Caco-2 (cell line): ENCODE results near the gene FOCAD. TPM values are rescaled to one million over a fixed set of nuclear protein-coding genes. Genes with fewer than 3 reads are reported as not detected.

ENCODE experiments used
- BruUV-seq: library from RNA; stranded (reverse); fragments of 400-500 nt; replicated peaks from 2 replicates; lab custom pipeline; 2021; lab: Mats Ljungman, UMichigan
- CTCF ChIA-PET: fragments of 300-600 bp; sonication (Branson Sonifier 250); formaldehyde crosslinking; loops from one replicate; lab custom pipeline; 2022; ENCODE audit warnings: antibody characterized with exemption; lab: Charles Lee
- POLR2A ChIA-PET: fragments of 300-600 bp; sonication (Branson Sonifier 250); formaldehyde crosslinking; loops from one replicate; lab custom pipeline; 2022; ENCODE audit warnings: antibody characterized with exemption; lab: Charles Lee
- DNase-seq, 2 experiments: peaks; one replicate each; pipeline versions ENCODE4 v3.0.0 to v3.0.0-alpha.2; 2020 to 2022
- H3K27me3 ChIP-seq: replicated peaks from 2 replicates; pipeline ENCODE4 v1.6.0; 2011; ENCODE audit warnings: low read length; ENCODE audit not compliant: control insufficient read depth, insufficient read depth
- H3K36me3 ChIP-seq: 2 replicates; pipeline ENCODE4 v1.5.1; 2011; ENCODE audit warnings: low read length; ENCODE audit not compliant: control insufficient read depth, insufficient read depth
- H3K4me1 ChIP-seq: fragments of 250-450 bp; sonication (Bioruptor Pico); 2 replicates; pipeline ENCODE4 v1.5.1; 2020; ENCODE audit warnings: mild to moderate bottlenecking
- H3K4me3 ChIP-seq: 2 replicates; pipeline ENCODE4 v1.5.1; 2011; ENCODE audit warnings: low read depth, mild to moderate bottlenecking, control low read depth, low read length
- H3K9me3 ChIP-seq: fragments of 250-450 bp; sonication (Bioruptor Pico); 2 replicates; pipeline ENCODE4 v1.5.1; 2020; ENCODE audit warnings: mild to moderate bottlenecking, moderate library complexity
- H3K27ac Mint-ChIP-seq: one replicate; pipeline ENCODE4 v1.8.0; 2022; ENCODE audit warnings: mixed read lengths; ENCODE audit not compliant: unreplicated experiment
- H3K27me3 Mint-ChIP-seq: one replicate; pipeline ENCODE4 v1.8.0; 2022; ENCODE audit warnings: mixed read lengths; ENCODE audit not compliant: insufficient read depth, unreplicated experiment
- H3K36me3 Mint-ChIP-seq: one replicate; pipeline ENCODE4 v1.8.0; 2022; ENCODE audit warnings: mild to moderate bottlenecking, mixed read lengths; ENCODE audit not compliant: insufficient read depth, unreplicated experiment
- H3K4me1 Mint-ChIP-seq: one replicate; pipeline ENCODE4 v1.8.0; 2022; ENCODE audit warnings: low read depth, mixed read lengths; ENCODE audit not compliant: unreplicated experiment
- H3K4me3 Mint-ChIP-seq: one replicate; pipeline ENCODE4 v1.8.0; 2022; ENCODE audit warnings: mild to moderate bottlenecking, moderate library complexity, mixed read lengths; ENCODE audit not compliant: unreplicated experiment
- H3K9me3 Mint-ChIP-seq: one replicate; pipeline ENCODE4 v1.8.0; 2022; ENCODE audit warnings: mixed read lengths; ENCODE audit not compliant: unreplicated experiment
- CTCF ChIP-seq, 2 experiments: fragments of 200-600 bp in 1 of 2; IDR thresholded peaks; 1 replicate in 1 of 2; 2 replicates in 1 of 2; pipeline versions ENCODE4 v1.5.1 to v1.8.0; 2011 to 2022; ENCODE audit warnings: antibody characterized with exemption in 1 of 2, control low read depth in 1 of 2, inconsistent platforms in 1 of 2, low read depth in 1 of 2, low read length in 1 of 2, mild to moderate bottlenecking in 1 of 2, moderate library complexity in 1 of 2; ENCODE audit not compliant: insufficient read depth in 1 of 2, severe bottlenecking in 1 of 2, unreplicated experiment in 1 of 2
- intact Hi-C: fragments of 100-400 bp; cut with micrococcal nuclease; formaldehyde crosslinking; loops from one replicate; pipeline ENCODE4 v1.10.0; 2022; ENCODE audit not compliant: unreplicated experiment
- total RNA-seq: library from RNA; stranded (reverse); gene quantifications from 2 replicates; pipeline ENCODE4 v1.2.3, GENCODE V29; 2022

The FOCAD gene
- total RNA-seq, 1 experiment from 2014 or later: 20.4 TPM

GRCh38 chr9:20636888-20637440 is 47.1 kb upstream of the FOCAD start:
- Mint-ChIP-seq H3K4me1 (peaks cover 2% of the 10 kb centered on the region), H3K4me3 (no peak overlapping the region), H3K9me3 (no peaks in the 10 kb centered on the region), H3K27me3 (no peaks in the 10 kb centered on the region), H3K36me3 (no peaks in the 10 kb centered on the region), H3K27ac (no peak overlapping the region)
- ChIA-PET POLR2A (no interaction called here), CTCF (interaction anchor here (1.0 kb wide), 1 partner anchor 12 kb away, joined by 3 read pairs; no protein-coding TSS in a partner anchor)
- no peak overlapping the region for H3K4me3 ChIP-seq
- DNase-seq: peak in 1 of 2 experiments; percentile 8
- H3K36me3 ChIP-seq: no peaks in the 10 kb centered on the region
- BruUV-seq: no TSS peak
- intact Hi-C loops: no loop called here
- no peak for TF ChIP-seq CTCF (IDR thresholded peaks at IDR 0.05; ENCODE audit: insufficient read depth in 1 of 2, low read depth in 1 of 2, low read length in 1 of 2, severe bottlenecking in 1 of 2, unreplicated experiment in 1 of 2)
- no peaks in the 10 kb centered on the region for H3K4me1 ChIP-seq
- H3K27me3 ChIP-seq: no peaks in the 10 kb centered on the region
- H3K9me3 ChIP-seq: no peaks in the 10 kb centered on the region

DNA sequence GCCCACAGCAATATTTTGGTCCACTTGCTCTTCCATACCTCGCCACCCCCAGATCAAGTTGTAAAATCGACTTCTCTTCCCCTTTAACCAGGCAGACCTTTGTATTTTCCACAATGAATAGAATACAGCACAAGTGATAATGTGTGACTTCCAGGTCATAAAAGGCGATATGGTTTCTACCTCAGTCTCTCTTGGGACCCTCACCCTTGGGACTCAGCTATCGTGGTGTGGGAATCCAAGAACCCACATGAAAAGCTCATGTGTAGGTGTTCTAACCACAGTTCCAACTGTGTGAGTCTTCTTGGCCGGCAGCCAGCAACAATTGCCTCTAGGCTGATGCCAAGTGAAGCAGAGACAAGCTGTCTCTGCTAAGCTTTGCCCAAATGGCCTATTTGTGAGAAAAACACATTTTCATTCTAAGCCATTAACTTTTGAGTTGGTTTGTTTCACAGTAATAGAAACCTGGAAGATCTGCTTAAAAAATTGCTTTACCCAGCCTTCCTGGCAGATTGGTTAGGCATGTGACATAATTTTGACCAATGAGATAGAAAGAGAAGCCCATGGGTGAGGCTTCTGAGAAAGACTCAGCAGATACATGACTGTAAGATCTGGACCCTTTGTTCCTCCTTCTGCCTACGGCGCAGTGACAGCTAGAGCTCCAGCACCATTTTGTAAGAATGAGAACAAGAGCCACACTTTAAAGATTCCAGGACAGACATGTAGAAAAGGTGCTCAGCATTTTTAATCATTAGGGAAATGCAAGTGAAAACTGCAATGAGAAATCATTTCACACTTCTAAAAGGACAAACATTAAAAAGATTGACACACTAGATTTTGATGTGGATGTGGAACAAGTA is 43.5 kb upstream of the FOCAD start:
- no peak overlapping the region for H3K27ac Mint-ChIP-seq
- H3K9me3 ChIP-seq: no peaks in the 10 kb centered on the region
- H3K9me3 Mint-ChIP-seq: no peaks in the 10 kb centered on the region
- no TSS peak for BruUV-seq
- no peak for DNase-seq
- no peaks in the 10 kb centered on the region for H3K27me3 Mint-ChIP-seq
- H3K27me3 ChIP-seq: no peaks in the 10 kb centered on the region
- peaks cover 7% of the 10 kb centered on the region for H3K4me1 Mint-ChIP-seq
- H3K36me3 Mint-ChIP-seq: no peaks in the 10 kb centered on the region
- no peak overlapping the region for H3K4me3 Mint-ChIP-seq
- H3K4me3 ChIP-seq: no peak overlapping the region
- intact Hi-C loops: no loop called here
- no peaks in the 10 kb centered on the region for H3K4me1 ChIP-seq
- no peak for TF ChIP-seq CTCF (IDR thresholded peaks at IDR 0.05; ENCODE audit: insufficient read depth in 1 of 2, low read depth in 1 of 2, low read length in 1 of 2, severe bottlenecking in 1 of 2, unreplicated experiment in 1 of 2)
- CTCF ChIA-PET: no interaction called here
- no peaks in the 10 kb centered on the region for H3K36me3 ChIP-seq
- POLR2A ChIA-PET: no interaction called here

DNA sequence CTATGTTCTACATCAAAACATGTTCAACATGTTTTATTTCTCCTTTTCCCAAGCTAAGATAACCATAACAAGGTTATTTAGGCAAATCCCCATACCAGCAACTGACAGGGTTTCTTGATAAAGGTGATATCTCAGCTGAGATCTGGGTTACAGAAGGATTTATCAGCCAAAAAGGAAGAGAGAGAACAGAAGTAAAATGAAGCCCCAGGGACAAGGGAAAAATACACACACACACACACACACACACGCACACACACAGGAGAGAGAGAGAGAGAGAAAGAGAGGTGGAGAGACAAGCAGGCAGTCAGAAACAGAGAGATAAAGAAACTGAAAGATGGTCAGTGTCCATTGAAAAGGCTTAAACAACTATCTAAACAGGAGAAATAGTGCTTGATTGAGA is 42.0 kb upstream of the FOCAD start:
- CTCF ChIA-PET: no interaction called here
- H3K9me3 Mint-ChIP-seq: no peaks in the 10 kb centered on the region
- no peaks in the 10 kb centered on the region for H3K9me3 ChIP-seq

More for the DNA sequence above, 42.0 kb upstream of the FOCAD start:
- no peak overlapping the region for H3K4me3 ChIP-seq
- no peak overlapping the region for H3K4me3 Mint-ChIP-seq
- intact Hi-C loops: no loop called here
- H3K27me3 Mint-ChIP-seq: no peaks in the 10 kb centered on the region
- no peak for TF ChIP-seq CTCF (IDR thresholded peaks at IDR 0.05; ENCODE audit: insufficient read depth in 1 of 2, low read depth in 1 of 2, low read length in 1 of 2, severe bottlenecking in 1 of 2, unreplicated experiment in 1 of 2)
- no peaks in the 10 kb centered on the region for H3K36me3 Mint-ChIP-seq
- no peaks in the 10 kb centered on the region for H3K36me3 ChIP-seq
- POLR2A ChIA-PET: no interaction called here
- no peaks in the 10 kb centered on the region for H3K27me3 ChIP-seq
- H3K4me1 ChIP-seq: no peaks in the 10 kb centered on the region
- no peak overlapping the region for H3K27ac Mint-ChIP-seq
- no TSS peak for BruUV-seq
- peaks cover 7% of the 10 kb centered on the region for H3K4me1 Mint-ChIP-seq
- no peak for DNase-seq
